K562 (cell line): ENCODE results near the gene RASAL1. TPM values are rescaled to one million over a fixed set of nuclear protein-coding genes. Genes with fewer than 3 reads are reported as not detected.

Experiments
- ATAC-seq: fragments of 200-7000 bp; cut with Tn5 transposase; 3 replicates; pipeline ENCODE4 v1.9.1; 2020; ENCODE audit warnings: moderate library complexity
- BruUV-seq: library from RNA; stranded (reverse); fragments of 400-500 nt; replicated peaks from 2 replicates; lab custom pipeline; 2021; lab: Mats Ljungman, UMichigan
- CTCF ChIA-PET: fragments of 300-600 bp; formaldehyde crosslinking; extraction: SDS; loops from one replicate; lab custom pipeline; 2021; ENCODE audit warnings: low intra/inter-chr PET ratio; lab: Yijun Ruan, JAX
- POLR2A ChIA-PET: fragments of 300-600, 350-650 bp; sonication (Branson Sonifier 250); formaldehyde crosslinking; extraction: SDS; loops from one replicate; lab custom pipeline; 2021; ENCODE audit warnings: antibody characterized with exemption, inconsistent platforms; lab: Yijun Ruan, JAX
- DNase-seq, 4 experiments: peaks; one replicate each; pipeline versions ENCODE4 v3.0.0 to v3.0.0-alpha.2; 2011 to 2018; ENCODE audit warnings: low spot score in 3 of 4, mixed read lengths in 3 of 4; ENCODE audit errors: extremely low read depth in 1 of 4
- FAIRE-seq: peaks from 2 replicates; lab custom pipeline; 2011; peaks lifted over from hg19 to GRCh38; lab: Jason Lieb, UNC
- H2AFZ ChIP-seq: 2 replicates; pipeline ENCODE4 v1.6.0; 2011; ENCODE audit warnings: low read depth, low read length, control low read depth, inconsistent platforms
- H3K27ac ChIP-seq: fragments of 200-600 bp; 3 replicates; pipeline ENCODE4 v1.8.0; 2011; ENCODE audit warnings: low read depth, mild to moderate bottlenecking, control low read depth, inconsistent platforms, low read length, moderate library complexity, mixed read lengths; ENCODE audit errors: extremely low read depth
- H3K27me3 ChIP-seq, 2 experiments: fragments of 300-600 bp in 1 of 2; 2 replicates in 1 of 2; 3 replicates in 1 of 2; pipeline versions ENCODE4 v1.6.0 to v1.8.0; 2011; ENCODE audit warnings: inconsistent platforms in 2 of 2, low read length in 2 of 2, mild to moderate bottlenecking in 1 of 2, mixed read lengths in 1 of 2, moderate library complexity in 1 of 2; ENCODE audit not compliant: control insufficient read depth in 2 of 2, insufficient read depth in 2 of 2
- H3K36me3 ChIP-seq: fragments of 300-600 bp; 3 replicates; pipeline ENCODE4 v1.8.0; 2011; ENCODE audit warnings: mild to moderate bottlenecking, low read length, inconsistent platforms; ENCODE audit not compliant: control insufficient read depth, insufficient read depth
- H3K4me1 ChIP-seq, 2 experiments: fragments of 200-600 bp in 1 of 2; replicated peaks in 1 of 2; 2 replicates in 1 of 2; 3 replicates in 1 of 2; pipeline versions ENCODE4 v1.5.1 to v1.8.0; 2011; ENCODE audit warnings: inconsistent platforms in 2 of 2, low read length in 2 of 2, mild to moderate bottlenecking in 1 of 2, mixed read lengths in 1 of 2, moderate library complexity in 1 of 2; ENCODE audit not compliant: control insufficient read depth in 2 of 2, insufficient read depth in 2 of 2
- H3K4me2 ChIP-seq: 2 replicates; pipeline ENCODE4 v1.6.1; 2011; ENCODE audit warnings: low read length, control low read depth, inconsistent platforms, mixed read lengths; ENCODE audit not compliant: insufficient read depth
- H3K4me3 ChIP-seq: fragments of 200-600 bp; sonication (generic), shearing (Covaris generic); 2 replicates; pipeline ENCODE4 v1.5.1; 2016; ENCODE audit warnings: control low read depth, inconsistent platforms
- H3K79me2 ChIP-seq: fragments of 200-600 bp; 3 replicates; pipeline ENCODE4 v1.8.0; 2011; ENCODE audit warnings: low read length, inconsistent platforms; ENCODE audit not compliant: control insufficient read depth, insufficient read depth
- H3K9ac ChIP-seq, 2 experiments: 2 replicates each; pipeline versions ENCODE4 v1.6.0 to v1.6.1; 2011; ENCODE audit warnings: low read depth in 2 of 2, low read length in 2 of 2, control low read depth in 1 of 2, inconsistent platforms in 1 of 2, mild to moderate bottlenecking in 1 of 2, mixed read lengths in 1 of 2; ENCODE audit not compliant: insufficient read depth in 1 of 2
- H3K9me1 ChIP-seq: one replicate; pipeline ENCODE4 v1.6.0; 2011; ENCODE audit warnings: inconsistent platforms, mild to moderate bottlenecking, low read length, moderate library complexity; ENCODE audit not compliant: control insufficient read depth, insufficient read depth
- H3K9me3 ChIP-seq: replicated peaks from 2 replicates; pipeline ENCODE4 v1.5.1; 2011; ENCODE audit warnings: low read depth, low read length, inconsistent platforms; ENCODE audit not compliant: control insufficient read depth, insufficient read depth
- H4K20me1 ChIP-seq: replicated peaks from 2 replicates; pipeline ENCODE4 v1.6.1; 2011; ENCODE audit warnings: low read length, inconsistent platforms, mixed read lengths; ENCODE audit not compliant: control insufficient read depth, insufficient read depth
- RFX1 ChIP-seq: fragments of 450-650 bp; IDR thresholded peaks from 2 replicates; pipeline ENCODE4 v1.6.1; 2016; ENCODE audit warnings: mild to moderate bottlenecking, moderate library complexity
- ZNF140 ChIP-seq: fragments of 250-450 bp; sonication (Bioruptor Pico); IDR thresholded peaks from 2 replicates; pipeline ENCODE4 v1.8.0; 2021; ENCODE audit warnings: moderate library complexity, mild to moderate bottlenecking, inconsistent platforms
- ZNF584 ChIP-seq: fragments of 200-800 bp; sonication (Bioruptor generic); IDR thresholded peaks from 2 replicates; pipeline ENCODE4 v1.6.1; 2016; ENCODE audit warnings: low read depth, mild to moderate bottlenecking, missing genetic modification characterization, missing compliant biosample characterization
- WGBS: fragments of 100-300 bp; shearing (Covaris generic); methylation state at CpG from one replicate; pipeline ENCODE4 v1.1.6; 2016; ENCODE audit warnings: low coverage, mixed read lengths; ENCODE audit not compliant: insufficient coverage; ENCODE audit errors: missing lambda C conversion rate; 5-methylcytosine and 5-hydroxymethylcytosine counted together
- in situ Hi-C: fragments of 300-500 bp; cut with MboI; formaldehyde crosslinking; loops from 4 replicates; pipeline ENCODE4 v1.15.0; 2018; ENCODE audit warnings: inconsistent platforms, mixed read lengths
- intact Hi-C: fragments of 100-400 bp; cut with micrococcal nuclease; formaldehyde crosslinking; loops from 2 replicates; pipeline ENCODE4 v1.14.2; 2022
- polyA plus RNA-seq, 8 experiments: library from polyadenylated mRNA; depleted of rRNA in 4 of 8; stranded (reverse) in 5 of 8; unstranded in 3 of 8; fragments of >200 nt; fragmentation: Nextera tagmentation in 2 of 8; fragmentation: Illumina TruSeq in 1 of 8; extraction: Ambion mirVana in 2 of 8; extraction: Trizol in 1 of 8; gene quantifications; 2 replicates each; pipeline versions ENCODE4 v1.2.1 to v1.2.3, GENCODE V29; 2011 to 2014; ENCODE audit warnings: inconsistent platforms in 1 of 8, missing spikeins in 1 of 8
- total RNA-seq, 7 experiments: library from RNA; depleted of rRNA in 6 of 7; stranded (reverse); fragments of >200 nt in 6 of 7; fragmentation: Illumina TruSeq in 2 of 7; extraction: Trizol in 2 of 7; gene quantifications; 2 replicates each; pipeline versions ENCODE4 v1.2.1 to v1.2.3, GENCODE V29; 2011 to 2021; ENCODE audit warnings: low replicate concordance in 1 of 7
- TF ChIP-seq, protein P1 (sequence below): IDR thresholded peaks from 2 replicates; pipeline ENCODE4 v1.6.1; 2014; ENCODE audit warnings: antibody characterized with exemption
- TF ChIP-seq, protein P2 (sequence below): IDR thresholded peaks from 2 replicates; pipeline ENCODE4 v1.6.1; 2011; ENCODE audit warnings: borderline replicate concordance, low read depth, mild to moderate bottlenecking, moderate library complexity, low read length; ENCODE audit not compliant: insufficient read depth, poor library complexity, severe bottlenecking

The RASAL1 gene
- total and polyA plus RNA-seq, 9 of the 15 experiments (the other 6 are each of a cell fraction or from before 2014, with no cell fraction given) = 0.06 to 0.16 (median 0.14) TPM; not detected in 6

DNA sequence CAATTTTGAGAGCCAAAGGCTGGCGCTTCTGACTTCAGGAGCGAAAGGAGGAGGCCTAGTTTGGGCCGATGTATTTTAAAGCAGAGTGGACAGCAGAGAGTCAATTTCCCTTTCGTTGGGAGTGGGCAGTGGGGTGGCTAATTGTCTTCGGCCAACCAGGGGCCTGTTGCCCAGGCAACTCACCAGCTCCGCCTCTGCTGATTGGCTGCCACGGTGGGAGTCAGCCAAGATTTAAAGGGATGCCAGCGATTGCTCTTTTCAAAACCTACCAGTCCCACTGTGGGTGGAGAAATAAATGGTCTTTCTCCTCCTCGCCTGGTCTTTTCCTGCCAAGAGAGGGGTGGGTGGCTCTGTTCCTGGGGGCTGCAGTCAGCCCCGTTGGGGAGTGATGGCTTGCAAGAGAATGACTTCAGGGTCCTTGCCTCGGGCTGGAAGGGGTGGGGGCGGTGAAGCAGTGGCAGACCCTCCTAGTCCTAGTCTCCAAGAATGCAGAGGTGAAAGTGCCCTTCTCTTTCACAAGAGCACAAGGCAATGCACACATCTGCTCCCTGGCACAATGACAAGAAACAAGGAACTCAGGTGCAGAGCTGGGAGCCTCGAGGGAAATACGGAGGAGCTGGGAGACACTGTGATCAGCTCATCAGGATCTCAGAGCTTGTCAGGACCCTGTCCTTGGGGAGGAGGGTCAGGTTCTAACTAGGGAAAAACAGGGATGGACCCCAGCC is 37.7 kb downstream of the RASAL1 start:
- WGBS = 17% methylated on average over 14 of the region's 14 CpGs
- H3K36me3 ChIP-seq = no peaks in the 10 kb centered on the region
- FAIRE-seq = no peak

More for the DNA sequence above, 37.7 kb downstream of the RASAL1 start:
- peak; percentile 77 for TF ChIP-seq RFX1
- TF ChIP-seq, protein P1, sequence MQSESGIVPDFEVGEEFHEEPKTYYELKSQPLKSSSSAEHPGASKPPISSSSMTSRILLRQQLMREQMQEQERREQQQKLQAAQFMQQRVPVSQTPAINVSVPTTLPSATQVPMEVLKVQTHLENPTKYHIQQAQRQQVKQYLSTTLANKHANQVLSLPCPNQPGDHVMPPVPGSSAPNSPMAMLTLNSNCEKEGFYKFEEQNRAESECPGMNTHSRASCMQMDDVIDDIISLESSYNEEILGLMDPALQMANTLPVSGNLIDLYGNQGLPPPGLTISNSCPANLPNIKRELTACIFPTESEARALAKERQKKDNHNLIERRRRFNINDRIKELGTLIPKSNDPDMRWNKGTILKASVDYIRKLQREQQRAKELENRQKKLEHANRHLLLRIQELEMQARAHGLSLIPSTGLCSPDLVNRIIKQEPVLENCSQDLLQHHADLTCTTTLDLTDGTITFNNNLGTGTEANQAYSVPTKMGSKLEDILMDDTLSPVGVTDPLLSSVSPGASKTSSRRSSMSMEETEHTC = 0 out of 2 replicates have a peak, but pooled peaks have one; percentile 3
- no peak for TF ChIP-seq ZNF140
- TF ChIP-seq ZNF584 = no peak
- TF ChIP-seq, protein P2, sequence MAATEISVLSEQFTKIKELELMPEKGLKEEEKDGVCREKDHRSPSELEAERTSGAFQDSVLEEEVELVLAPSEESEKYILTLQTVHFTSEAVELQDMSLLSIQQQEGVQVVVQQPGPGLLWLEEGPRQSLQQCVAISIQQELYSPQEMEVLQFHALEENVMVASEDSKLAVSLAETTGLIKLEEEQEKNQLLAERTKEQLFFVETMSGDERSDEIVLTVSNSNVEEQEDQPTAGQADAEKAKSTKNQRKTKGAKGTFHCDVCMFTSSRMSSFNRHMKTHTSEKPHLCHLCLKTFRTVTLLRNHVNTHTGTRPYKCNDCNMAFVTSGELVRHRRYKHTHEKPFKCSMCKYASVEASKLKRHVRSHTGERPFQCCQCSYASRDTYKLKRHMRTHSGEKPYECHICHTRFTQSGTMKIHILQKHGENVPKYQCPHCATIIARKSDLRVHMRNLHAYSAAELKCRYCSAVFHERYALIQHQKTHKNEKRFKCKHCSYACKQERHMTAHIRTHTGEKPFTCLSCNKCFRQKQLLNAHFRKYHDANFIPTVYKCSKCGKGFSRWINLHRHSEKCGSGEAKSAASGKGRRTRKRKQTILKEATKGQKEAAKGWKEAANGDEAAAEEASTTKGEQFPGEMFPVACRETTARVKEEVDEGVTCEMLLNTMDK = no peak
- no peak for ATAC-seq
- ChIA-PET CTCF (interaction anchor here (0.7 to 1.5 kb wide), 5 partner anchors 47 to 1340 kb away, joined by 3 to 7 read pairs (median 3); no protein-coding TSS in a partner anchor), POLR2A (interaction anchor here (0.7 to 1.3 kb wide), 3 partner anchors 15 to 675 kb away, joined by 3 read pairs; no protein-coding TSS in a partner anchor)
- intact Hi-C loops (loop anchor here (1.0 to 5.0 kb wide), 2 partner anchors 50 to 106 kb away; no protein-coding TSS in a partner anchor), in situ Hi-C loops (no loop called here)
- H3K4me2 ChIP-seq = no peak overlapping the region
- no peak overlapping the region for H3K9ac ChIP-seq
- H4K20me1 ChIP-seq = peaks cover 6% of the 10 kb centered on the region; the same call in 1 of the 2 replicates
- H2AFZ ChIP-seq = no peak overlapping the region
- H3K4me3 ChIP-seq = no peak overlapping the region
- peaks cover 0 to 24% of the 10 kb centered on the region in 2 experiments; a peak in 3 of 5 replicates for H3K27me3 ChIP-seq
- H3K4me1 ChIP-seq = peaks cover 1 to 24% of the 10 kb centered on the region in 2 experiments; a peak in 3 of 5 replicates
- BruUV-seq = no TSS peak
- no peak overlapping the region for H3K27ac ChIP-seq
- H3K79me2 ChIP-seq = no peaks in the 10 kb centered on the region
- no peaks in the 10 kb centered on the region for H3K9me3 ChIP-seq
- H3K9me1 ChIP-seq = no peaks in the 10 kb centered on the region
- DNase-seq = peak in 3 of 4 experiments; percentile 43 to 50 (median 45)
